ENCODE results near the gene C2orf80. TPM values are rescaled to one million over a fixed set of nuclear protein-coding genes. Genes with fewer than 3 reads are reported as not detected.

The C2orf80 gene
- total RNA-seq, 2 experiments from 2014 or later = not detected

DNA sequence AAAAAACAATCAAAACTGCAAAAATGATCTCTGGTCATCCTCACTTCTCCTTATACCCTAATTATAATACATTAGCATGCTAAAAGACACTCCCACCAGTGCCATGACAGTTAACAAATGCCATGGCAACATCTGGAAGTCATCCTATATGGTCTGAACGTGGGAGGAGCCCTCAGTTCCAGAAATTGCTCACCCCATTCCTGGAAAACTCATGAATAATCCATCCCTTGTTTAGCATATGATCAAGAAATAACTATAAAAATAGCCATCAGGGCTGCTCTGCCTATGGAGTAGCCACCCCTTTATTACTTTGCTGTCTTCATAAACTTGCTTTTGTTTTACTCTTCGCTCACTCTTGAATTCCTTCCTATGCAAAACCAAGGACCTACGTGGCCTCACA, 5.7 kb upstream of the C2orf80 start:
- no peak overlapping the region for H2AFZ ChIP-seq (ENCODE audit: low read length)
- intact Hi-C loops (cut with micrococcal nuclease; ENCODE audit: unreplicated experiment) = no loop called here
- POLR2A ChIA-PET = no interaction called here

DNA sequence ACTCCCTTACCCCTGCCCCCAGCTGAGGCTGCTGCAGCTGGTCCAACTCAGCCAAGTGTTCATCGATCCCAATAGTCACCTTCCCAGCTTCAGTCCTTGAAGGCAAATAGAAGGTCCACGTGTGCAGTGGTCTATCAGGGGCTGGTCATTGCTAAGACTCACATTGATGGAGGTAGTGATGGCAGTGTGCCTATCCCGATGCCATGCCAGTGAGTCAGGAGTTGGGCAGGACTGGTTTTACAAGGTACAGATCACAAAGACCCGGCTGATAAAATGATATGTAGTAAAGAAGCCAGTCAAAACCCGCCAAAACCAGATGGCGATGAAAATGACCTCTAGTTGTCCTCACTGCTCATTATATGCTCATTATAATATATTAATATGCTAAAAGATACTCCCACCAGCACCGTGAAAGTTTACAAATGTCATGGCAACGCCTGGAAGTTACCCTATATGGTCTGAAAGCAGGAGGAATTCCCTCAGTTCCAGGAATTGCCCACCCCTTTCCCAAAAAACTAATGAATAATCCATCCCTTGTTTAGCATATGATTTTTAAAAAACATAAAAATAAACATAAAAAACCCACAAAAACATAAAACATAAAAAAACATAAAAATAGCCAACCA, 2.9 kb upstream of the C2orf80 start:
- BruUV-seq (replicated peaks) = no TSS peak
- Histone ChIP-seq H3K4me1 (ENCODE audit: insufficient read depth, low read length, poor library complexity, severe bottlenecking) (no peaks in the 10 kb centered on the region), H3K4me2 (ENCODE audit: low read length) (no peak overlapping the region), H2AFZ (ENCODE audit: low read length) (no peak overlapping the region), H3K9me2 (ENCODE audit: insufficient read depth, low read length) (no peaks in the 10 kb centered on the region), H3K9me3 (ENCODE audit: low read length) (no peaks in the 10 kb centered on the region), H3K36me3 (ENCODE audit: insufficient read depth, low read length) (no peaks in the 10 kb centered on the region), H3K4me3 (ENCODE audit: low read depth, low read length, poor library complexity, severe bottlenecking) (no peak overlapping the region), H3K79me2 (ENCODE audit: insufficient read depth, low read depth, low read length) (no peaks in the 10 kb centered on the region), H4K20me1 (ENCODE audit: insufficient read depth, low read length) (no peaks in the 10 kb centered on the region), H3K27ac (ENCODE audit: low read depth, low read length, poor library complexity, severe bottlenecking) (no peak overlapping the region)
- no peak for DNase-seq (ENCODE audit: low spot score)
- intact Hi-C loops (cut with micrococcal nuclease; ENCODE audit: unreplicated experiment) = no loop called here
- ChIA-PET CTCF (ENCODE audit: unreplicated experiment) (no interaction called here), POLR2A (no interaction called here)
- TF ChIP-seq EZH2phosphoT487 (IDR thresholded peaks at IDR 0.05; ENCODE audit: borderline replicate concordance, low read depth, low read length) = no peak
- TF ChIP-seq, protein P1, sequence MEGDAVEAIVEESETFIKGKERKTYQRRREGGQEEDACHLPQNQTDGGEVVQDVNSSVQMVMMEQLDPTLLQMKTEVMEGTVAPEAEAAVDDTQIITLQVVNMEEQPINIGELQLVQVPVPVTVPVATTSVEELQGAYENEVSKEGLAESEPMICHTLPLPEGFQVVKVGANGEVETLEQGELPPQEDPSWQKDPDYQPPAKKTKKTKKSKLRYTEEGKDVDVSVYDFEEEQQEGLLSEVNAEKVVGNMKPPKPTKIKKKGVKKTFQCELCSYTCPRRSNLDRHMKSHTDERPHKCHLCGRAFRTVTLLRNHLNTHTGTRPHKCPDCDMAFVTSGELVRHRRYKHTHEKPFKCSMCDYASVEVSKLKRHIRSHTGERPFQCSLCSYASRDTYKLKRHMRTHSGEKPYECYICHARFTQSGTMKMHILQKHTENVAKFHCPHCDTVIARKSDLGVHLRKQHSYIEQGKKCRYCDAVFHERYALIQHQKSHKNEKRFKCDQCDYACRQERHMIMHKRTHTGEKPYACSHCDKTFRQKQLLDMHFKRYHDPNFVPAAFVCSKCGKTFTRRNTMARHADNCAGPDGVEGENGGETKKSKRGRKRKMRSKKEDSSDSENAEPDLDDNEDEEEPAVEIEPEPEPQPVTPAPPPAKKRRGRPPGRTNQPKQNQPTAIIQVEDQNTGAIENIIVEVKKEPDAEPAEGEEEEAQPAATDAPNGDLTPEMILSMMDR (conservative IDR thresholded peaks at IDR 0.05; ENCODE audit: low read length) = no peak

More for the DNA sequence above, 5.7 kb upstream of the C2orf80 start:
- H3K27ac ChIP-seq (ENCODE audit: low read depth, low read length, poor library complexity, severe bottlenecking) = no peak overlapping the region
- no peaks in the 10 kb centered on the region for H4K20me1 ChIP-seq (ENCODE audit: insufficient read depth, low read length)
- CTCF ChIA-PET (ENCODE audit: unreplicated experiment) = no interaction called here
- no peaks in the 10 kb centered on the region for H3K9me2 ChIP-seq (ENCODE audit: insufficient read depth, low read length)
- H3K4me1 ChIP-seq (ENCODE audit: insufficient read depth, low read length, poor library complexity, severe bottlenecking) = no peaks in the 10 kb centered on the region
- no peak overlapping the region for H3K4me2 ChIP-seq (ENCODE audit: low read length)
- no peak for DNase-seq (ENCODE audit: low spot score)
- no peaks in the 10 kb centered on the region for H3K79me2 ChIP-seq (ENCODE audit: insufficient read depth, low read depth, low read length)
- no peaks in the 10 kb centered on the region for H3K9me3 ChIP-seq (ENCODE audit: low read length)
- BruUV-seq (replicated peaks) = no TSS peak
- no peaks in the 10 kb centered on the region for H3K36me3 ChIP-seq (ENCODE audit: insufficient read depth, low read length)
- TF ChIP-seq, protein P1 (conservative IDR thresholded peaks at IDR 0.05; ENCODE audit: low read length) = no peak
- no peak for TF ChIP-seq EZH2phosphoT487 (IDR thresholded peaks at IDR 0.05; ENCODE audit: borderline replicate concordance, low read depth, low read length)
- no peak overlapping the region for H3K4me3 ChIP-seq (ENCODE audit: low read depth, low read length, poor library complexity, severe bottlenecking)

DNA sequence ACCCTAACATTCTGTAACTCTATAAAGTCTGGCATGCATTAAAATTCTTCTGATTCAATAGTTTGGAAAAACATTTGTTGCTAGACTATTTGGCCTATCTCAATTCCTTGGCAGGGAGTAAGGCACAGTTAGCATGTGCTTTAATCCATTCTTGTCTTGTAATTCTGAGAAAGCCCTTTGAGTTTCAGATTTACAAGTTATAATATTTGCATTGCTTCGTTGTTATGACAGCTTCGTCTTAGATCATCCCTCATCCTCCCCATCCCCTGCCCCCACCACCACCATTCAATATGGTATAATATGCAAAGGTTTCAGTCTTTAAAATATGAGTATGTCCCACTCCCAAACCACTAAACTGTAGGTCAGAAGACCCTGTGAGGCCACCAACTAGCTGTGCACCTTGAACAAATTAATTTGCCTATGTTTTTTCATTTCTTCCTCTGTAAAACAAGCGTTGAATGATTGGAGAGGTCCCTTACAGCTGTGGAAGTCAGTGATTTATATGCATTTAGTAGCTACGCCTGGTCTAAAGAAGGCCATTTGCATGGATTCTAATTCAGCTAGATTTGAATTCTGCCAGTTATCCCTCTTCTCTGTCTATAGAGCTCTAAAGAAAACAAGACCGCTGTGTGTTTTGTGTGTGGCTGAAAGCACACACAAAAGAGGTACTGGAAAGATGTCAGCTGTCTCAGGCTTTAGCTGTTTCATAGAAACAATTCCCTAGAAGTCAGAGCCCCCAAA, 591 bp downstream of the C2orf80 start:
- no peaks in the 10 kb centered on the region for H3K9me2 ChIP-seq (ENCODE audit: insufficient read depth, low read length)
- BruUV-seq (replicated peaks) = no TSS peak
- H3K4me2 ChIP-seq (ENCODE audit: low read length) = no peak overlapping the region
- H3K36me3 ChIP-seq (ENCODE audit: insufficient read depth, low read length) = no peaks in the 10 kb centered on the region
- no peak overlapping the region for H3K27ac ChIP-seq (ENCODE audit: low read depth, low read length, poor library complexity, severe bottlenecking)
- ChIA-PET CTCF (ENCODE audit: unreplicated experiment) (no interaction called here), POLR2A (interaction anchor here (0.6 kb wide), 1 partner anchor 1478 kb away, joined by 3 read pairs; no protein-coding TSS in a partner anchor)
- no peak overlapping the region for H3K4me3 ChIP-seq (ENCODE audit: low read depth, low read length, poor library complexity, severe bottlenecking)
- no peaks in the 10 kb centered on the region for H3K9me3 ChIP-seq (ENCODE audit: low read length)
- no peak for DNase-seq (ENCODE audit: low spot score)
- TF ChIP-seq, protein P1 (conservative IDR thresholded peaks at IDR 0.05; ENCODE audit: low read length) = no peak
- no peaks in the 10 kb centered on the region for H4K20me1 ChIP-seq (ENCODE audit: insufficient read depth, low read length)
- H3K79me2 ChIP-seq (ENCODE audit: insufficient read depth, low read depth, low read length) = no peaks in the 10 kb centered on the region
- H3K4me1 ChIP-seq (ENCODE audit: insufficient read depth, low read length, poor library complexity, severe bottlenecking) = no peaks in the 10 kb centered on the region
- intact Hi-C loops (cut with micrococcal nuclease; ENCODE audit: unreplicated experiment) = no loop called here
- H2AFZ ChIP-seq (ENCODE audit: low read length) = no peak overlapping the region
